Endothelial cell of umbilical vein (primary cell): ENCODE measurements around the gene WRAP53. TPM values are rescaled to one million over a fixed set of nuclear protein-coding genes. Genes with fewer than 3 reads are reported as not detected.

Experiments
- BruUV-seq: library from RNA; stranded (reverse); fragments of 400-500 nt; replicated peaks from 2 replicates; lab custom pipeline; 2021; lab: Mats Ljungman, UMichigan
- CTCF ChIA-PET: fragments of 300-600, 350-600 bp; sonication (Branson Sonifier 250); formaldehyde crosslinking; loops from one replicate; lab custom pipeline; 2021; ENCODE audit warnings: antibody characterized with exemption, inconsistent platforms; lab: Charles Lee
- POLR2A ChIA-PET: fragments of 300-600, 350-600 bp; sonication (Branson Sonifier 250); formaldehyde crosslinking; loops from one replicate; lab custom pipeline; 2021; ENCODE audit warnings: antibody characterized with exemption, inconsistent platforms; lab: Charles Lee
- DNase-seq: peaks from one replicate; pipeline ENCODE4 v3.0.0-alpha.2; 2011; ENCODE audit warnings: low read depth, low spot score
- FAIRE-seq: peaks from 2 replicates; lab custom pipeline; 2011; peaks lifted over from hg19 to GRCh38; lab: Jason Lieb, UNC
- H2AFZ ChIP-seq: 2 replicates; pipeline ENCODE4 v1.6.0; 2012; ENCODE audit warnings: low read depth, low read length, control low read depth, inconsistent platforms
- H3K27ac ChIP-seq: 2 replicates; pipeline ENCODE4 v1.5.1; 2011; ENCODE audit warnings: low read depth, mild to moderate bottlenecking, control low read depth, low read length, moderate library complexity; ENCODE audit not compliant: insufficient read depth
- H3K27me3 ChIP-seq, 2 experiments: 2 replicates each; pipeline versions ENCODE4 v1.6.0 to v1.6.1; 2011; ENCODE audit warnings: low read length in 2 of 2, mixed read lengths in 1 of 2; ENCODE audit not compliant: control insufficient read depth in 2 of 2, insufficient read depth in 2 of 2
- H3K36me3 ChIP-seq, 2 experiments: 2 replicates in 1 of 2; 3 replicates in 1 of 2; pipeline ENCODE4 v1.5.1; 2011; ENCODE audit warnings: low read length in 2 of 2, mild to moderate bottlenecking in 1 of 2, moderate library complexity in 1 of 2; ENCODE audit not compliant: control insufficient read depth in 2 of 2, insufficient read depth in 2 of 2; ENCODE audit errors: extremely low read depth in 1 of 2
- H3K4me1 ChIP-seq: 3 replicates; pipeline ENCODE4 v1.5.1; 2011; ENCODE audit warnings: mild to moderate bottlenecking, low read length; ENCODE audit not compliant: control insufficient read depth, insufficient read depth; ENCODE audit errors: extremely low read depth
- H3K4me2 ChIP-seq: 2 replicates; pipeline ENCODE4 v1.6.1; 2011; ENCODE audit warnings: low read length, control low read depth, mixed read lengths; ENCODE audit not compliant: insufficient read depth
- H3K4me3 ChIP-seq, 3 experiments: fragments of 200-600 bp in 1 of 3; sonication (generic), shearing (Covaris generic) in 1 of 3; replicated peaks in 1 of 3; 2 replicates each; pipeline ENCODE4 v1.5.1; 2011 to 2016; ENCODE audit warnings: control low read depth in 3 of 3, low read length in 3 of 3, mild to moderate bottlenecking in 2 of 3, inconsistent platforms in 1 of 3, low read depth in 1 of 3, moderate library complexity in 1 of 3; ENCODE audit not compliant: insufficient read depth in 1 of 3
- H3K79me2 ChIP-seq: 2 replicates; pipeline ENCODE4 v1.6.0; 2012; ENCODE audit warnings: low read length, inconsistent platforms; ENCODE audit not compliant: control insufficient read depth, insufficient read depth
- H3K9ac ChIP-seq: replicated peaks from 2 replicates; pipeline ENCODE3; 2011; ENCODE audit warnings: low read length, control low read depth; ENCODE audit not compliant: insufficient read depth; ENCODE audit errors: extremely low read depth
- H3K9me1 ChIP-seq: replicated peaks from 3 replicates; pipeline ENCODE4 v1.6.0; 2011; ENCODE audit warnings: mild to moderate bottlenecking, low read length; ENCODE audit not compliant: control insufficient read depth, insufficient read depth; ENCODE audit errors: extremely low read depth
- H3K9me3 ChIP-seq: replicated peaks from 2 replicates; pipeline ENCODE4 v1.5.1; 2012; ENCODE audit warnings: low read length, inconsistent platforms; ENCODE audit not compliant: control insufficient read depth, insufficient read depth
- H4K20me1 ChIP-seq: replicated peaks from 2 replicates; pipeline ENCODE3; 2011; ENCODE audit warnings: mild to moderate bottlenecking, low read length; ENCODE audit not compliant: control insufficient read depth, insufficient read depth; ENCODE audit errors: extremely low read depth
- EZH2 ChIP-seq: IDR thresholded peaks from 2 replicates; pipeline ENCODE4 v1.6.1; 2012; ENCODE audit warnings: borderline replicate concordance, low read depth, mild to moderate bottlenecking, moderate library complexity, low read length, inconsistent platforms; ENCODE audit not compliant: severe bottlenecking
- FOS ChIP-seq: IDR thresholded peaks from 2 replicates; pipeline ENCODE4 v1.6.1; 2011; ENCODE audit warnings: mild to moderate bottlenecking, low read length, moderate library complexity, borderline replicate concordance; ENCODE audit not compliant: insufficient read depth
- GATA2 ChIP-seq: IDR thresholded peaks from 2 replicates; pipeline ENCODE4 v1.7.0; 2011; ENCODE audit warnings: low read depth, mild to moderate bottlenecking, moderate library complexity, mixed read lengths, low read length; ENCODE audit not compliant: insufficient read length, insufficient read depth
- JUN ChIP-seq: IDR thresholded peaks from 2 replicates; pipeline ENCODE4 v1.6.1; 2011; ENCODE audit warnings: borderline replicate concordance, low read depth; ENCODE audit not compliant: insufficient read length, insufficient read depth
- MAX ChIP-seq: IDR thresholded peaks from 2 replicates; pipeline ENCODE4 v1.6.1; 2011; ENCODE audit not compliant: insufficient read depth, insufficient read length
- MYC ChIP-seq: IDR thresholded peaks from one replicate; pipeline ENCODE4 v1.6.1; 2011; ENCODE audit warnings: mild to moderate bottlenecking, low read depth, low read length
- POLR2A ChIP-seq: IDR thresholded peaks from 2 replicates; pipeline ENCODE4 v1.6.1; 2012; ENCODE audit warnings: low read depth, mild to moderate bottlenecking, control low read depth, low read length
- POLR2AphosphoS5 ChIP-seq: IDR thresholded peaks from 2 replicates; pipeline ENCODE4 v1.6.1; 2012; ENCODE audit warnings: low read depth, mild to moderate bottlenecking, control low read depth, low read length, moderate library complexity; ENCODE audit not compliant: insufficient read depth
- dilution Hi-C: fragments of 300-500 bp; cut with MboI; formaldehyde crosslinking; loops from one replicate; pipeline ENCODE4 v1.15.0; 2019; ENCODE audit warnings: low sequenced_read_pairs; ENCODE audit not compliant: extremely low pct_ligation_motif_present
- intact Hi-C: fragments of 100-400 bp; cut with micrococcal nuclease; formaldehyde crosslinking; loops from one replicate; pipeline ENCODE4 v1.10.0; 2022
- polyA plus RNA-seq, 4 experiments: library from polyadenylated mRNA; depleted of rRNA in 3 of 4; stranded (reverse) in 3 of 4; unstranded in 1 of 4; fragments of >200 nt; gene quantifications; 2 replicates each; pipeline versions ENCODE4 v1.2.1 to v1.2.3, GENCODE V29; 2011 to 2012; ENCODE audit warnings: missing spikeins in 1 of 4
- total RNA-seq: library from RNA; stranded (reverse); gene quantifications from 2 replicates; pipeline ENCODE4 v1.2.3, GENCODE V29; 2021
- TF ChIP-seq, protein P1 (sequence below), 2 donors: IDR thresholded peaks; 1 replicate in 1 of 2; 2 replicates in 1 of 2; pipeline ENCODE4 v1.5.1; 2011; ENCODE audit warnings: low read length in 2 of 2, mild to moderate bottlenecking in 2 of 2, moderate library complexity in 2 of 2, control low read depth in 1 of 2, inconsistent platforms in 1 of 2, low read depth in 1 of 2; ENCODE audit not compliant: insufficient read depth in 1 of 2; ENCODE audit errors: extremely low read depth in 1 of 2

WRAP53 gene
- total and polyA plus RNA-seq, 2 donors (not counting 3 experiments of a cell fraction or from before 2014, with no cell fraction given) = 17.9 to 28.0 TPM

DNA sequence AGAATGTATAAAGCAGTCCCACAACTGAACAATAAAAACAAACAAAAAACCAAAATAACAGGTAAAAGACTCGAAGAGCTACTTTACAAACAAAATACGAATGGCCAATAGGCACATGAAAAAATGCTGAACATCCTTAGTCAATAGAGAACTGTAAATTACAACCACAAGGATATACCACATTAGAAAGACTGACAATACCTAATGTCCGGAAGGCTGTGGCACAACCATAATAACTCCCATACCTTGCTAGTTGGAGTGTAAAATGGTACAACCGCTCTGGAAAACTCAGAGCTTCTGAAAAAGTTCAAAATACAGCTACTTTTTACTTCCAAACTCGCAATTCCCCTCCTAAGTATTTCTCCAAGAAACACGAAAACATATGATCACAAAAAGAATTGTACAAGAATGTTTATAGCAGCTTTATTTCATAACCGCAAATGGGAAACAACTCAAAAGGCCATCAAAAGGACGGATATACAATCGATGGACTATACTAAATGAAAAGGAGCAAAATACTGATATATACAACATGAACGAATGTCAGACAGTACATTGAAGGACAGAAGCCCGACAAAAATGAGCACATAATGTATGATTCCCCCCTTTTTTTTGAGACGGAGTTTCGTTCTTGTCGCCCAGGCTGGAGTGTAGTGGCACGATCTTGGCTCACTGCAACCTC lies 3.3 kb upstream of the WRAP53 start:
- H3K9me3 ChIP-seq = no peaks in the 10 kb centered on the region
- no peaks in the 10 kb centered on the region for H3K9me1 ChIP-seq
- ChIA-PET CTCF (interaction anchor here (1.6 kb wide), 1 partner anchor 12 kb away, joined by 4 read pairs; no protein-coding TSS in a partner anchor), POLR2A (no interaction called here)
- dilution Hi-C loops (no loop called here), intact Hi-C loops (loop anchor here (5.0 to 10.0 kb wide), 5 partner anchors 157 to 333 kb away; partner anchors contain the start of genes CHD3, FGF11, KCTD11 and POLR2A)
- FAIRE-seq = no peak
- H2AFZ ChIP-seq = no peak overlapping the region
- H3K9ac ChIP-seq = peak overlapping the region; percentile 99
- peaks cover 52% of the 10 kb centered on the region for H3K79me2 ChIP-seq
- no TSS peak for BruUV-seq
- peak overlapping the region in 1 of 3 experiments; percentile 96 for H3K4me3 ChIP-seq
- H3K27ac ChIP-seq = peak overlapping the region; percentile 93
- DNase-seq = no peak
- peaks cover 26% of the 10 kb centered on the region for H3K4me1 ChIP-seq
- no peak for TF ChIP-seq JUN
- no peak for TF ChIP-seq MYC
- TF ChIP-seq MAX = no peak
- TF ChIP-seq FOS = no peak
- no peak for TF ChIP-seq GATA2
- no peak for TF ChIP-seq POLR2AphosphoS5
- TF ChIP-seq, protein P1, sequence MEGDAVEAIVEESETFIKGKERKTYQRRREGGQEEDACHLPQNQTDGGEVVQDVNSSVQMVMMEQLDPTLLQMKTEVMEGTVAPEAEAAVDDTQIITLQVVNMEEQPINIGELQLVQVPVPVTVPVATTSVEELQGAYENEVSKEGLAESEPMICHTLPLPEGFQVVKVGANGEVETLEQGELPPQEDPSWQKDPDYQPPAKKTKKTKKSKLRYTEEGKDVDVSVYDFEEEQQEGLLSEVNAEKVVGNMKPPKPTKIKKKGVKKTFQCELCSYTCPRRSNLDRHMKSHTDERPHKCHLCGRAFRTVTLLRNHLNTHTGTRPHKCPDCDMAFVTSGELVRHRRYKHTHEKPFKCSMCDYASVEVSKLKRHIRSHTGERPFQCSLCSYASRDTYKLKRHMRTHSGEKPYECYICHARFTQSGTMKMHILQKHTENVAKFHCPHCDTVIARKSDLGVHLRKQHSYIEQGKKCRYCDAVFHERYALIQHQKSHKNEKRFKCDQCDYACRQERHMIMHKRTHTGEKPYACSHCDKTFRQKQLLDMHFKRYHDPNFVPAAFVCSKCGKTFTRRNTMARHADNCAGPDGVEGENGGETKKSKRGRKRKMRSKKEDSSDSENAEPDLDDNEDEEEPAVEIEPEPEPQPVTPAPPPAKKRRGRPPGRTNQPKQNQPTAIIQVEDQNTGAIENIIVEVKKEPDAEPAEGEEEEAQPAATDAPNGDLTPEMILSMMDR (IDR thresholded peaks at IDR 0.05; ENCODE audit: extremely low read depth in 1 of 2, insufficient read depth in 1 of 2, low read depth in 1 of 2, low read length in 2 of 2) = no peak
- TF ChIP-seq POLR2A = no peak
- no peak for TF ChIP-seq EZH2
- H4K20me1 ChIP-seq = no peaks in the 10 kb centered on the region
- no peaks in the 10 kb centered on the region for H3K27me3 ChIP-seq
- H3K36me3 ChIP-seq = peaks cover 0 to 2% of the 10 kb centered on the region in 2 experiments
- H3K4me2 ChIP-seq = peak overlapping the region; percentile 98
